HG02840 (cell line): Measurements from ENCODE around the gene BICD2.
A peak's percentile ranks its signal among the peaks of the same experiment; 100 is the strongest.
"Not testable (repeated sequence)": the region's sequence is repeated elsewhere in the genome, so short reads cannot be mapped to it uniquely, and the experiment has no call there.

ENCODE experiments used
- ATAC-seq: cut with Tn5 transposase; IDR thresholded peaks from one replicate; pipeline ENCODE4 v1.9.1; 2021; ENCODE audit warnings: mild to moderate bottlenecking, moderate library complexity, moderate number of reproducible peaks; ENCODE audit not compliant: unreplicated experiment, low FRiP score

Gene BICD2

GRCh38 chr9:92771309-92771708 is 6.7 kb upstream of the BICD2 start:
- ATAC-seq, result no peak

GRCh38 chr9:92770360-92770995 is 5.8 kb upstream of the BICD2 start:
- no peak for ATAC-seq

DNA sequence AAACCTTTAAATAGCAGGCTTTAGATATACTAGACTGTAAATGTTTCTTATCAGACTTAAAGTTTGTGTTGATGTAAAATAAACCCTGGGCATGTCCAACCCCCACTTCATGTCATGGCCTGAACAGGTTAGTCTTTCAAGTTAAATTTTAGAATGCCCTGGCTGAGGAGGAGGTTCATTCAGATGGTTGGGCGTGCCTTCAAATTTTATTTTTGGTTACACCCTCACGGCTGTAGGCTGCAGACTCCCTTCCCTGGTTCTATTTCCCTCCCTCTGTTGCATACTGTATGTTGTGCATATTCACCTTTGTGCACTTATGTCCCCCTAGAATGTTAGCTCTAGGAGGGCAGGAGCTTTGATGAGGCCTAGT is 5.3 kb upstream of the BICD2 start:
- no peak for ATAC-seq

DNA sequence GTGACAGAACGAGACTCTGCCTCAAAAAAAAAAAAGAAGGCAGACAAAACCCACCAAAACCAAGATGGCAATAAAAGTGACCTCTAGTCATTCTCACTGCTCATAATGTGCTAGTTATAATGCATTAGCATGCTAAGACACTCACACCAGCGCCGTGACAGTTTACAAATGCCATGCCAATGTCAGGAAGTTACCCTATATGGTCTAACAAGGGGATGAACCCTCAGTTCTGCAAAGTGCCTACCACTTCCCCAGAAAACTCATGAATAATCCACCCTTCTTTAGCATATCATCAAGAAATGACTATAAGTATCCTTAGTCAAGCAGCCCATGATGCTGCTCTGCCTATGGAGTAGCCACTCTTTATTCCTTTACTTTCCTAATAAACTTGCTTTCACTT is 4.7 kb upstream of the BICD2 start:
- ATAC-seq, result no peak

DNA sequence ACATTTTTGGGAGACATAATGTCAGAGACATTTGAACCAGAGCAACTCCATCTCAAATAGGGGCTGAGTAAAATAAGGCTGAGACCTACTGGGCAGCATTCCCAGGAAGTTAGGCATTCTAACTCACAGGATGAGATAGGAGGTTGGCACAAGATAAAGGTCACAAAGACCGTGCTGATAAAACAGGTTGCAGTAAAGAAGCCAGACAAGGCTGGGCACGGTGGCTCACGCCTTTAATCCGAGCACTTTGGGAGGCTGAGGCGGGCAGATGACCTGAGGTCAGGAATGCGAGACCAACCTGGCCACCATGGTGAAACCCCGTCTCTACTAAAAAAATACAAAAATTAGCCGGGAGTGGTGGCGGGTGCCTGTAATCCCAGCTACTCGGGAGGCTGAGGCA is 4.2 kb upstream of the BICD2 start:
- ATAC-seq, result not testable (repeated sequence)

DNA sequence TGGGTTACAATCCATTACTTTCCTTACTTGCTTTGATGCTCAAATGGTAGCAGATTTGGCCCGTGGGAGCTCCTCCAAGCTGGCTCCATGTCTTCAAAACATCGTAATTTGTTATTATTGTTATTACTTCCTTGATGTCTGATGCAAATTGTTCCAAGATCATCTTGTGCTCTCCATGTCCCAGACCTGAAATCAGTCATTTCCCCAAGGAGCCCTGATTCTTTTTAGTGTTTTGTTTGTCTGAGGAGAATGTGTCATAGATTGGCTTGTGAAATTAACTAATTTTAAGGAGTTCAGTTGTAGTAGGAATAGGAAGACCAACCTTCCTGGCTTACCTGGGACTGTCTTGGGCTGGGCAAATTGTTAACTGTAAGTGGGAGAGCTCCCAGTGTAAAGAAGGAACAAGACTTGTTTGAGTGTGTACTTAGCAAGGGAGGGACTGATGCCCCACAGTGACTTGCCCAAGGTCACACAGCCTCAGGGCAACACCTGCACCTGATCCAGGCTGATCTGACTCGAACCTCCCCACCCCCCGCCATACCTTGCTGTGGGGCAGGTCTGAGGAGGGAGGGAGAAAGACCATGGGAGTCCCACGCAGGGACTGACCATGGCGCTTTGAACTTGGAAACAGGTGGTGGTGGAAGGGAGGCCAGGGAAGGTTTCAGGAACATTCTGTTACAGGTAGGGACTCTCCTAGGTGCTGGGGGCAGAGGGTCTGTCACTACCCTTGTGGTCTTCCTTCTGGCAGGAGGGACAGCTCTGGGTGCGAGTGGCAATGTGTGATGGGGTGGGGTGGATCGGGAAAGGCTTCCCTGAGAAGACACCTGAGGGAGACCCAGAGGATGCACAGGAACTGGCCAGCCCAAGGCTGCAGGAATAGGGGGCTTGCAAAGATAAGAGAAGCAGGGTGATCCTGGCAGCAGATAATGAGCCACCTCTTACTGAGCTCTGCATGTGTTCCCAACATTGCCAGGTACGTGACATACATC is 2.7 kb upstream of the BICD2 start:
- no peak for ATAC-seq

DNA sequence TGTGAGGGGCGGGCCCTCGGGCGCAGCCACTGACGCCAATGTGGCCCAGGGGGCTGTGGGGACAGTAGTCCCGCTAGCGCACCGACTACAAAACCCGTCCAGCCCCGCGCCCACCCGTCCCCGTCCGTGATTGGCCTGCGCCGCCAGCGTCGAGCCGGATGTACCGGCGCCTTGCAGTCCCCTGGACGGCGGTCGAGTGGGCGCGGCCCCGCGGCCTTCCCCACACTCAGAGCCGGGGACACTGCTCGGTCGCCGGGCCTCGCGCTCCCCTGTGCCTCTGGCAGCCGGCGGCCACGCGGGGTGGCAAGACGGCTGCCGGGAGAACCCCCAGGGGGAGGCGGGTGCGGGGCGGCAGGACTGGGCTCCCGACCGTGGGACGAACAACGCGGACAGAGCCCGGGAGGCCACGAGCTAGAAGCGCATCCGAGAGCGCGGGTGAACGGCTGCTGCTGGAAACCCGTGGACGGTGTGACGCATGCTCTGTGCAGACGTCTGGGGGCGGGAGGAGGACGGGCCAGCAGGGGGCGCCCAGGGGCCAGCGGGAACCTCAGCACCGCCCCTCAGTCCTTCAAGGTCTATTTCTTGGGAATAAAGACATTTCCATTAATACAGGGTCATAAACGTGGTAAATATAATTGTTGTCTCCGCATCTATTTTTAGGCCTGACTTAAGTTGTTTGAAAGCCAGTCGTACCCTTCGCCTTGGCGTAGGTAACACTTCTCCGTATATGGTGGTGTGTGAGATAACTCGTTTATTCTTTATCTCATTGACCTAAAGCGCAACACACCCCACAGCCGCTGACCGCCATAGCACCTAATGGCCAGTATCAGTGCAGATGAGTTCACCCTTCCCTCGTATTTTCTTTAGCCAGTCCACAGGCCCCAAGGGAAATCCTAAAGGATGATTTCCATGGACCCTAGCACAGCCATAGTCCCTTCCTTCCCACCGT is 629 bp upstream of the BICD2 start:
- ATAC-seq, result peak; percentile 92

DNA sequence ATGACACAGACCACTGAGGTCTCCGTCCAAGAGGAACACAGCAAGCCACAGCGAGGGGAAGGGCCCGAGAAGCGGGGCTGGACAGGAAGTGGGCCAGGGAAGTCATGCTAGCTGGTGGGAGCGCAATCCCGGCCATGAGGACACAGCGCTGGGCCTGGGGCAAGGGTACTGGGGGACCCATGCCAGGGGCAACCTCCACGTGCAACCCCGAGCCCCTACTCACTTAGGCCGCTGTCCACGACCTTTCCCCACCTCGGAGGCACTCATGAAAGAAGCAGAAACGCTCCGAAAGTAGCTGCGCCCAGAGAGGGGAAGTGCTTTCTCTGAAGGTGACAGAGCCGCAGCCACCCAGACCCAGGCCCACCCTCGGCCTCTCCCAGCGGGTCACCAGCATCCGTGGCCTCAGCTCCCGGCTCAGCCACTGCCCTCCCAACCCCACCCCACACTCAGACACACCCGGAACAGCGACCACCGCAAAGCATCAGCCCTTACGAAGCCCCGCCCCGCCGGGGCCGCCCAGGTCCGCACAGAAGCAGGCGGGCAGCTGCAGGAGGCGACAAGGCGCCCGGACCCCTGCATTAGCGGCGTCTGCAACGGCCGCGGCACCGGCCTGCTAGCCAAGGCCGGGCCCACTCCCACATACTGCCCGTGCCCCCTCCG is 782 bp downstream of the BICD2 start:
- ATAC-seq, result peak; percentile 1

GRCh38 chr9:92762781-92763708 is 1.6 kb downstream of the BICD2 start:
- no peak for ATAC-seq

DNA sequence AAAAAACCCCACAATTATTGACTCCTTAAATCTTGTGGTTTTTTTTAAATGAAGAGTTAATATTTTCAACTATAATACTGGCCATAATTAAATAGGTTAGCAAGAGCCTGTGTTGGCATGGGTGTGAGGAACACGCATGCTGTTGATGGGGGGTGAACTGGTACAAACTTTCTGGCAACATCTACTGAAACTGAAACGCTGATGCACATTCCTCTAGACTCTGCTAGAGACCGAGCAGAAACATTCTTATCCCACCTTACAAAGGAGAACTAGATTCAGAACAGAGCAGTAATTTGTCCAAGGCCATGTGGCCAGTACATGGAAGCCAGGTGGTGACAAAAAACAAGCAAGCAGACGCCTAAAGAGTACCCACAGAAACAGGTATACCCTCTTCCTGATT is 2.4 kb downstream of the BICD2 start:
- ATAC-seq, result no peak

DNA sequence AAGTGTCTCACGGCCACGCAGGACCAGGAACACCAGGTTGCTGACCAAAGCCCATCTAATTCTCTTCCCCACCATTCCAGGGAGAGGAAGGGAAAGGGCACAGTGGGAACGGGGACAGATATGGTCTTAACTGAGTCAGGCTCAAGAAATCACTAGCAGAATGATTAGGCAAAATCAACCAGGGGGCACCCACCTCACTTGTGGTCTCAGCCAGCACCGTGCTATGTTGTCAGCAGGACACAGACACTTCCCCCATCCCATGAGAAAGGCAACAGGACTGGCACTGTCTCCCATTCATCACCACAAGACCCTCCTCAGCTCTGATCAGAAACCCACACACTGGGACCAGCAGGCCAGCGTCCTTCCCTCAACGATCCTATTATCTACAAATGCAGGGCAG is 2.9 kb downstream of the BICD2 start:
- ATAC-seq, result no peak

DNA sequence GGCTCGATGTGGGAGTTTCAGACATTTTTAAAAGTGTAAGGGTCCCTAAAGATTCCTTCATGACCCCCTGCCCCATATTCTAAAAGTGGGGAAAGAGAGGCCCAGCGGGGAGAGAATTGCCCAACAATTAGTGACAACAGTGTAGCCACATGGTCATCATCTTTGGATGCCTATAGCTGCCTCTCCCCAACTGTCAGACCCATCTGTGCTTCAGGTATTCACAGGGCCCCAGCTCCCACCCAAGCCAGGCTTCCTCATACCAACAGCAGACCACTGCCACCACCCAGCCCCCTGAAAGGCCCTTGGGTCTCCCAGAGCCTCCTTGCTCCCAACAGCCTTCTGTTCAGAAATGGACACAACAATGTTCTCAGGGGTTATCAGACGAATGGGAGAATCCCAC is 4.1 kb downstream of the BICD2 start:
- no peak for ATAC-seq

GRCh38 chr9:92760070-92760469 is 4.6 kb downstream of the BICD2 start:
- no peak for ATAC-seq

DNA sequence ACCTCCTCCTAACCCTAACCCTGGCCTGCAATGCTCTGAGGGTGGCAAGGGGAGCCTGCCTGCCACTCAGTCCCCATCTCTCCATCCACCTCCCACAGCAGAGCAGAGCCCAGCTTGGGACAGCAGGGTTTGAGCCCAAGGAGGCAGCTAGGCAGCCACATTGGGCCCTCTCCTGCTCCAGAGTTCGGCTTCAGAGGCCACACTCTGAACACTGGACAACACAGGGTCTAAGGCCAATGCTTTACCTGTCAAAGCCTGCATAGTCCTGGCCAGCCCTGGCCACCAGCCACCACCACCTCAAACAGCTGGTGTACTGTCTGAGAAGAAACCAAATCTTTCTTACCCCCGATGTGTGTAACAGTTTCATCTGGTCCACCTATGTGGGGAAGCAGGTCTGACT is 5.2 kb downstream of the BICD2 start:
- ATAC-seq, result no peak

GRCh38 chr9:92756792-92757191 is 7.8 kb downstream of the BICD2 start:
- no peak for ATAC-seq

GRCh38 chr9:92754091-92754745 is 10.4 kb downstream of the BICD2 start:
- no peak for ATAC-seq

- no peak for ATAC-seq
These were observed 11.7 kb downstream of the BICD2 start for GRCh38 chr9:92752812-92753404.

GRCh38 chr9:92749934-92750315 is 14.7 kb downstream of the BICD2 start:
- ATAC-seq, result no peak
